H1 (cell line): ENCODE results near the gene TLL2. TPM values are rescaled to one million over a fixed set of nuclear protein-coding genes. Genes with fewer than 3 reads are reported as not detected.

Experiments used
- CTCF ChIA-PET: fragments of 300-600 bp; sonication (Branson Sonifier 250); formaldehyde crosslinking; loops from one replicate; lab custom pipeline; 2021; ENCODE audit not compliant: partially characterized antibody; lab: Charles Lee
- POLR2A ChIA-PET: fragments of 300-600 bp; sonication (Branson Sonifier 250); formaldehyde crosslinking; loops from one replicate; lab custom pipeline; 2021; ENCODE audit warnings: inconsistent platforms; ENCODE audit not compliant: partially characterized antibody; lab: Charles Lee
- DNase-seq, 2 experiments: peaks; one replicate each; pipeline versions ENCODE4 v3.0.0 to v3.0.0-alpha.2; 2010 to 2022; ENCODE audit warnings: low spot score in 2 of 2, low read depth in 1 of 2, mixed read lengths in 1 of 2
- FAIRE-seq: peaks from 2 replicates; lab custom pipeline; 2011; peaks lifted over from hg19 to GRCh38; lab: Jason Lieb, UNC
- H2AFZ ChIP-seq: 2 replicates; pipeline ENCODE4 v1.8.1; 2012; ENCODE audit warnings: low read length, inconsistent platforms
- H2AK5ac ChIP-seq: 2 replicates; pipeline ENCODE4 v1.6.1; 2013; ENCODE audit warnings: low read depth, low read length
- H2BK120ac ChIP-seq: replicated peaks from 2 replicates; pipeline ENCODE3; 2013; ENCODE audit warnings: low read depth, low read length, inconsistent platforms
- H2BK12ac ChIP-seq: 2 replicates; pipeline ENCODE4 v1.6.1; 2013; ENCODE audit warnings: low read depth, low read length
- H2BK15ac ChIP-seq: 2 replicates; pipeline ENCODE4 v1.6.1; 2013; ENCODE audit warnings: low read length
- H2BK20ac ChIP-seq: 2 replicates; pipeline ENCODE4 v1.6.1; 2013; ENCODE audit warnings: low read length
- H2BK5ac ChIP-seq: 2 replicates; pipeline ENCODE4 v1.6.1; 2013; ENCODE audit warnings: low read depth, low read length
- H3K14ac ChIP-seq: 2 replicates; pipeline ENCODE4 v1.6.1; 2013; ENCODE audit warnings: inconsistent platforms; ENCODE audit not compliant: insufficient read length
- H3K18ac ChIP-seq: 2 replicates; pipeline ENCODE4 v1.6.1; 2013; ENCODE audit warnings: low read length; ENCODE audit errors: extremely low read depth
- H3K23ac ChIP-seq: 2 replicates; pipeline ENCODE4 v1.6.1; 2013; ENCODE audit warnings: inconsistent platforms; ENCODE audit not compliant: insufficient read length
- H3K23me2 ChIP-seq: 2 replicates; pipeline ENCODE4 v1.6.1; 2013; ENCODE audit warnings: low read depth, low read length
- H3K27ac ChIP-seq: 2 replicates; pipeline ENCODE4 v1.6.1; 2011; ENCODE audit warnings: low read depth, low read length, inconsistent platforms
- H3K27me3 ChIP-seq, 4 experiments: replicated peaks in 1 of 4; 1 replicate in 1 of 4; 2 replicates in 3 of 4; pipeline versions ENCODE4 v1.6.1 to v1.8.1; 2011 to 2013; ENCODE audit warnings: low read length in 3 of 4, mild to moderate bottlenecking in 3 of 4, inconsistent platforms in 2 of 4, mixed read lengths in 2 of 4, moderate library complexity in 1 of 4; ENCODE audit not compliant: control insufficient read depth in 3 of 4, insufficient read depth in 3 of 4; ENCODE audit errors: extremely low read depth in 1 of 4
- H3K36me3 ChIP-seq, 4 experiments: 2 replicates each; pipeline versions ENCODE4 v1.6.1 to v1.8.1; 2011 to 2013; ENCODE audit warnings: mild to moderate bottlenecking in 4 of 4, low read length in 3 of 4, moderate library complexity in 2 of 4, control low read depth in 1 of 4, inconsistent platforms in 1 of 4; ENCODE audit not compliant: insufficient read depth in 4 of 4, control insufficient read depth in 2 of 4
- H3K4ac ChIP-seq: replicated peaks from 2 replicates; pipeline ENCODE3; 2013; ENCODE audit warnings: low read length, low read depth, mixed read lengths, inconsistent platforms; ENCODE audit not compliant: insufficient read length
- H3K4me1 ChIP-seq, 4 experiments: replicated peaks in 1 of 4; 1 replicate in 1 of 4; 2 replicates in 3 of 4; pipeline versions ENCODE4 v1.6.1 to v1.8.1; 2011 to 2013; ENCODE audit warnings: low read length in 3 of 4, inconsistent platforms in 2 of 4, mixed read lengths in 1 of 4; ENCODE audit not compliant: insufficient read depth in 4 of 4, control insufficient read depth in 3 of 4
- H3K4me2 ChIP-seq, 2 experiments: 2 replicates each; pipeline versions ENCODE4 v1.6.1 to v1.8.1; 2011 to 2013; ENCODE audit warnings: low read depth in 2 of 2, low read length in 2 of 2, control low read depth in 1 of 2, inconsistent platforms in 1 of 2, mild to moderate bottlenecking in 1 of 2; ENCODE audit not compliant: insufficient read depth in 1 of 2
- H3K4me3 ChIP-seq, 4 experiments: fragments of 200-600, 300-600 bp in 1 of 4; sonication (generic), shearing (Covaris generic), sonication (Bioruptor Twin) in 1 of 4; 2 replicates each; pipeline versions ENCODE4 v1.5.1 to v1.8.1; 2011 to 2016; ENCODE audit warnings: low read length in 4 of 4, low read depth in 3 of 4, control low read depth in 2 of 4, inconsistent platforms in 2 of 4, mild to moderate bottlenecking in 2 of 4, mixed read lengths in 1 of 4, moderate library complexity in 1 of 4; ENCODE audit not compliant: insufficient read depth in 2 of 4; ENCODE audit errors: extremely low read depth in 1 of 4
- H3K56ac ChIP-seq: replicated peaks from 2 replicates; pipeline ENCODE3; 2013; ENCODE audit warnings: low read depth, mild to moderate bottlenecking, mixed read lengths, low read length, inconsistent platforms; ENCODE audit not compliant: insufficient read length
- H3K79me1 ChIP-seq: 2 replicates; pipeline ENCODE4 v1.6.1; 2013; ENCODE audit warnings: low read depth, low read length, control low read depth
- H3K79me2 ChIP-seq, 2 experiments: 2 replicates each; pipeline versions ENCODE4 v1.6.1 to v1.8.1; 2012 to 2013; ENCODE audit warnings: low read length in 2 of 2, mild to moderate bottlenecking in 2 of 2, inconsistent platforms in 1 of 2; ENCODE audit not compliant: insufficient read depth in 2 of 2, control insufficient read depth in 1 of 2
- H3K9ac ChIP-seq, 4 experiments: replicated peaks in 1 of 4; 1 replicate in 1 of 4; 2 replicates in 3 of 4; pipeline versions ENCODE4 v1.6.1 to v1.8.1; 2011 to 2013; ENCODE audit warnings: low read depth in 3 of 4, low read length in 3 of 4, control low read depth in 2 of 4, mild to moderate bottlenecking in 2 of 4, moderate library complexity in 2 of 4, inconsistent platforms in 1 of 4; ENCODE audit errors: extremely low read depth in 1 of 4
- H3K9me3 ChIP-seq, 2 experiments: 2 replicates each; pipeline versions ENCODE4 v1.6.1 to v1.8.1; 2012 to 2013; ENCODE audit warnings: mild to moderate bottlenecking in 2 of 2, moderate library complexity in 2 of 2, control low read depth in 1 of 2, inconsistent platforms in 1 of 2, low read depth in 1 of 2, low read length in 1 of 2, mixed read lengths in 1 of 2; ENCODE audit not compliant: insufficient read depth in 2 of 2
- H4K20me1 ChIP-seq, 2 experiments: replicated peaks in 1 of 2; 2 replicates each; pipeline versions ENCODE3 to v1.8.1; 2011 to 2013; ENCODE audit warnings: inconsistent platforms in 2 of 2, low read length in 2 of 2, mild to moderate bottlenecking in 1 of 2; ENCODE audit not compliant: insufficient read depth in 2 of 2, control insufficient read depth in 1 of 2
- H4K5ac ChIP-seq: 2 replicates; pipeline ENCODE4 v1.6.1; 2013; ENCODE audit warnings: low read length, low read depth, mixed read lengths, inconsistent platforms; ENCODE audit not compliant: insufficient read length
- H4K8ac ChIP-seq: 2 replicates; pipeline ENCODE4 v1.8.0; 2013; ENCODE audit warnings: mild to moderate bottlenecking, moderate library complexity, low read length, inconsistent platforms; ENCODE audit not compliant: insufficient read depth; ENCODE audit errors: extremely low read depth
- H4K91ac ChIP-seq: replicated peaks from 2 replicates; pipeline ENCODE3; 2013; ENCODE audit warnings: low read length, mixed read lengths, inconsistent platforms; ENCODE audit not compliant: insufficient read length
- ASH2L ChIP-seq: fragments of 200-600, 300-600 bp; sonication (generic); IDR thresholded peaks from one replicate; pipeline ENCODE4 v1.7.1; 2017; ENCODE audit warnings: low read length
- CBX5 ChIP-seq: fragments of 300-800, 300-1000 bp; sonication (generic); IDR thresholded peaks from 2 replicates; pipeline ENCODE4 v1.7.1; 2016; ENCODE audit warnings: antibody characterized with exemption, low read length, low read depth
- CTBP2 ChIP-seq: IDR thresholded peaks from 2 replicates; pipeline ENCODE4 v1.7.0; 2011; ENCODE audit warnings: borderline replicate concordance, mild to moderate bottlenecking, moderate library complexity, mixed read lengths, low read length; ENCODE audit not compliant: insufficient read depth, insufficient read length
- GTF2F1 ChIP-seq: IDR thresholded peaks from 2 replicates; pipeline ENCODE4 v1.6.1; 2012; ENCODE audit warnings: low read depth, low read length, improper control_type of control experiment, borderline replicate concordance
- HDAC2 ChIP-seq, 2 experiments: fragments of 300-600 bp in 1 of 2; sonication (generic) in 1 of 2; IDR thresholded peaks; 2 replicates each; pipeline ENCODE4 v1.6.1; 2011 to 2012; ENCODE audit warnings: low read depth in 2 of 2, low read length in 2 of 2, mild to moderate bottlenecking in 2 of 2, moderate library complexity in 2 of 2, borderline replicate concordance in 1 of 2, inconsistent platforms in 1 of 2
- KDM4A ChIP-seq: IDR thresholded peaks from one replicate; pipeline ENCODE4 v1.7.1; 2012; ENCODE audit warnings: low read depth, mild to moderate bottlenecking, moderate library complexity, low read length, inconsistent platforms; ENCODE audit not compliant: severe bottlenecking
- POU5F1 ChIP-seq: IDR thresholded peaks from 2 replicates; pipeline ENCODE4 v1.6.1; 2011; ENCODE audit warnings: low read depth, mild to moderate bottlenecking, low read length, moderate library complexity
- RAD21 ChIP-seq, 2 experiments: IDR thresholded peaks in 1 of 2; conservative IDR thresholded peaks in 1 of 2; 2 replicates each; pipeline ENCODE4 v1.6.1; 2011; ENCODE audit warnings: low read depth in 2 of 2, low read length in 2 of 2, improper control_type of control experiment in 1 of 2, inconsistent platforms in 1 of 2, mild to moderate bottlenecking in 1 of 2, moderate library complexity in 1 of 2
- RFX5 ChIP-seq: IDR thresholded peaks from 2 replicates; pipeline ENCODE4 v1.6.1; 2011; ENCODE audit warnings: low read depth, low read length, improper control_type of control experiment, borderline replicate concordance
- ZNF274 ChIP-seq: IDR thresholded peaks from 2 replicates; pipeline ENCODE4 v1.7.0; 2012; ENCODE audit warnings: low read length, borderline replicate concordance; ENCODE audit errors: extremely low read depth
- WGBS, 2 experiments: shearing (Covaris generic) in 1 of 2; methylation state at CpG; one replicate each; pipeline versions ENCODE4 v1.1.6 to v1.1.7; 2013 to 2015; ENCODE audit warnings: low lambda C conversion rate in 2 of 2, mixed read lengths in 2 of 2, inconsistent platforms in 1 of 2, low coverage in 1 of 2, missing lambda C conversion rate in 1 of 2; ENCODE audit not compliant: insufficient replicate concordance in 2 of 2, insufficient coverage in 1 of 2, insufficient read length in 1 of 2; ENCODE audit errors: extremely low coverage in 1 of 2, missing lambda C conversion rate in 1 of 2; 5-methylcytosine and 5-hydroxymethylcytosine counted together
- polyA plus RNA-seq, 7 experiments: library from polyadenylated mRNA; depleted of rRNA in 3 of 7; stranded (reverse) in 5 of 7; unstranded in 2 of 7; fragments of >200 nt in 5 of 7; fragments of 200-250 nt in 2 of 7; gene quantifications; 1 replicate in 5 of 7; 2 replicates in 1 of 7; 4 replicates in 1 of 7; pipeline versions ENCODE4 v1.2.1 to v1.2.3, GENCODE V29; 2011 to 2013; ENCODE audit warnings: missing spikeins in 2 of 7, mixed read lengths in 2 of 7
- total RNA-seq: library from RNA; stranded (reverse); fragmentation: NEBNext Ultra II Directional; extraction: Animal tissue kit (Norgen Biotek cat#: 25700); gene quantifications from 2 replicates; pipeline ENCODE4 v1.2.1, GENCODE V29; 2021
- TF ChIP-seq, protein P1 (sequence below): IDR thresholded peaks from 2 replicates; pipeline ENCODE4 v1.6.1; 2012; ENCODE audit warnings: inconsistent platforms

Gene TLL2
- total and polyA plus RNA-seq, 2 of the 8 experiments (the other 6 are each of a cell fraction or from before 2014, with no cell fraction given): 2.4 to 3.2 TPM

DNA sequence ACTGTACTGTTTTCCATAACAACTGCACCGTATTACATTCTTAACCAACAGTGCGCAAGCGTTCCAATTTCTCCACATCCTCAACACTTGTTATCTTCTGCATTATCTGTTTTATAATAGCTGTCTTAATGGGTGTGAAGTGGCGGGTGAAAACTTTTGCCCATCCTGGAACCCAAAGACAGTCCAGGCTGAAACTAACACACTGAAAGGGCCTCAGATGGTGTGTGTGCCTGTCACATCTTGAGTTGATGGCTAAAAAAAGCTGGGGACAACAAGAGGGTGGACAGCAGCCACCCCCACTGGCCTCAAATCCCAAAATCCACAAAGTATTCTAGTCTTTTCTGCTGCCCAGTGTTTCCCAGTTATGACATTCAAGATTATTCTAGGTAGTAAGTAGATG, 174.3 kb downstream of the TLL2 start:
- Histone ChIP-seq H3K9me3 (no peaks in the 10 kb centered on the region), H4K5ac (no peak overlapping the region), H3K9ac (no peak overlapping the region), H3K14ac (no peak overlapping the region), H3K23ac (no peak overlapping the region), H2BK5ac (no peak overlapping the region), H2BK15ac (no peak overlapping the region), H3K4me2 (no peak overlapping the region), H4K8ac (no peak overlapping the region), H2AFZ (no peak overlapping the region), H3K27ac (no peak overlapping the region), H3K27me3 (peaks cover 0 to 1% (median 0%) of the 10 kb centered on the region in 4 experiments; a peak in 1 of 7 replicates), H4K20me1 (no peaks in the 10 kb centered on the region), H2BK12ac (peak overlapping the region; percentile 4; the same call in 1 of the 2 replicates), H2AK5ac (no peak overlapping the region), H3K56ac (no peak overlapping the region), H3K23me2 (no peaks in the 10 kb centered on the region), H2BK20ac (0 out of 2 replicates have a peak overlapping the region, but pooled peaks have one; percentile 40), H3K79me1 (no peaks in the 10 kb centered on the region), H3K4me3 (no peak overlapping the region), H3K18ac (no peak overlapping the region), H3K79me2 (no peaks in the 10 kb centered on the region), H3K4ac (peak overlapping the region; percentile 6), H4K91ac (no peak overlapping the region), H2BK120ac (no peak overlapping the region), H3K4me1 (peaks cover 0 to 13% (median 7%) of the 10 kb centered on the region in 4 experiments; a peak in 6 of 7 replicates), H3K36me3 (no peaks in the 10 kb centered on the region)
- FAIRE-seq (no peak), DNase-seq (peak in 1 of 2 experiments; percentile 29)
- 94% methylated on average over 4 of the region's 4 CpGs; no CpG with 5 or more reads in 1 of the 2 experiments for WGBS, 2 experiments
- ChIA-PET CTCF (interaction anchor here (0.6 to 9.0 kb wide), 22 partner anchors 8 to 389 kb away, joined by 3 to 197 read pairs (median 4); partner anchors contain the start of gene DNTT), POLR2A (no interaction called here)
- TF ChIP-seq POU5F1: no peak
- TF ChIP-seq GTF2F1: no peak
- no peak for TF ChIP-seq CTBP2
- TF ChIP-seq KDM4A: no peak
- TF ChIP-seq RFX5: no peak
- no peak for TF ChIP-seq HDAC2 (IDR thresholded peaks at IDR 0.05; ENCODE audit: borderline replicate concordance in 1 of 2, low read depth in 2 of 2, low read length in 2 of 2)
- TF ChIP-seq, protein P1, sequence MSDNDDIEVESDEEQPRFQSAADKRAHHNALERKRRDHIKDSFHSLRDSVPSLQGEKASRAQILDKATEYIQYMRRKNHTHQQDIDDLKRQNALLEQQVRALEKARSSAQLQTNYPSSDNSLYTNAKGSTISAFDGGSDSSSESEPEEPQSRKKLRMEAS: no peak
- no peak for TF ChIP-seq ZNF274
- TF ChIP-seq RAD21 (IDR thresholded peaks at IDR 0.05 in 1 of 2, conservative IDR thresholded peaks at IDR 0.05 in 1 of 2; ENCODE audit: low read depth in 2 of 2, low read length in 2 of 2): no peak
- no peak for TF ChIP-seq CBX5
- no peak for TF ChIP-seq ASH2L
